ENCODE measurements around the gene KRT40.

KRT40 gene

DNA sequence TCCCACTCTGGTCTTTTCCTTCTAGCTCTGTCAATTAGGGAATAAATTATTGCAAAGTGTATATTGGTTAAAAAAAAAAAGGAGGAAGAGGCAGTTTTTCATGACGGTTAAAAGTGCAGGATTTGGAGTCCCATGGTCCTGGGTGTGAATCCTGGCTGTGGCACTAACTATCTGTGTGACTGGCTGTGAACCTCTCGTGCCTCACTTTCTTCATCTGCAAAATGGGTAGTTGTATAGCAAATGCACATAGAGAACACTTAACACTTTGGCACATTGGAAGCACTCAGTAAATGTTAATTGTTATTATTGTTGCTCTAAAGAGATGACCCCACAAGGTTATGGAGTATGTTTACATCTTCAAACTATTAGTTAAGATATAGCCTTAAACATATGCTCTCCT lies 36.2 kb downstream of the KRT40 start:
- Histone ChIP-seq H3K4me1 (ENCODE audit: control insufficient read depth, insufficient read depth, low read length) (peaks cover 3% of the 10 kb centered on the region), H3K27me3 (ENCODE audit: control insufficient read depth, insufficient read depth, low read length) (no peaks in the 10 kb centered on the region), H3K9me3 (ENCODE audit: control insufficient read depth, low read length) (no peaks in the 10 kb centered on the region), H3K9ac (ENCODE audit: low read length) (no peak overlapping the region), H3K36me3 (ENCODE audit: control insufficient read depth, insufficient read depth, low read length) (no peaks in the 10 kb centered on the region), H3K4me3 (ENCODE audit: low read length) (no peak overlapping the region)

DNA sequence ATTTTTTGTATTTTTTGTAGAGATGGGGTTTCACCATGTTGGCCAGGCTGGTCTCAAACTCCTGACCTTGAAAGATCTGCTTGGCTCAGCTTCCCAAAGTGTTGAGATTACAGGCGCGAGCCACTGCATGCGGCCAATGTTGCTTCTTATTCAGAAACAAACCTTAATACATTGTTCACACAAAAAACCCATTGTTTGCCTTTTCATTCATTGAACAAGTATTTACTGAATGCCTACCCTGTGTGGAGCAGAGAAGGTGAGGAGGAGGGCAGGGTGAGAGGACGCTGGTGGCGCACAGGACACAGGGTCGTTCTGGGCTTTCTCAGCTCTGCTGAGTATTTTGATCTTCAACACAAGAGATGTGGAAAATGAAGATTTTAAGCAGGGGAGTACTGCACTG lies 38.7 kb downstream of the KRT40 start:
- Histone ChIP-seq H3K9me3 (ENCODE audit: control insufficient read depth, low read length) (no peaks in the 10 kb centered on the region), H3K36me3 (ENCODE audit: control insufficient read depth, insufficient read depth, low read length) (no peaks in the 10 kb centered on the region), H3K27me3 (ENCODE audit: control insufficient read depth, insufficient read depth, low read length) (no peaks in the 10 kb centered on the region), H3K4me3 (ENCODE audit: low read length) (no peak overlapping the region), H3K9ac (ENCODE audit: low read length) (no peak overlapping the region), H3K4me1 (ENCODE audit: control insufficient read depth, insufficient read depth, low read length) (peaks cover 3% of the 10 kb centered on the region)

DNA sequence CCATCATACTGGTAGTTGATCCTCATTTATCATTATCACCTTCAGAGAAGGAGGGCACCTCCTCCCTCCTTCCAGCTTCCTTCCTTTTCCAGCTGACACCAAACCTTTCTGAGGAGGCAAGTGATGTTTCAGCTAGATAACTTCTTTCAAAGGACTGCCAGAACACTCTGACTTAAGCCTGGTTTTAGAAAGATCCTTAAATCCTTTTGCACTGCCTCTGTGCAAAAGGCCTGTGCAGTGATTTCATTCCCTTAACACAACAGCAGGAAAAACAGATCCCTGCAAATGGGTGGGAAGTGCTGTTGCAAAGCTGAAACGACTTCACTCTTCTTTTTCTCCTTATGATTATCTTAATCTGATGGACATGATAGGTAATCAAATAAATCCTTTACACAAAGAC lies 39.6 kb downstream of the KRT40 start:
- peaks cover 3% of the 10 kb centered on the region for H3K4me1 ChIP-seq (ENCODE audit: control insufficient read depth, insufficient read depth, low read length)
- no peaks in the 10 kb centered on the region for H3K36me3 ChIP-seq (ENCODE audit: control insufficient read depth, insufficient read depth, low read length)
- H3K9ac ChIP-seq (ENCODE audit: low read length): no peak overlapping the region
- H3K4me3 ChIP-seq (ENCODE audit: low read length): no peak overlapping the region
- H3K9me3 ChIP-seq (ENCODE audit: control insufficient read depth, low read length): no peaks in the 10 kb centered on the region
- no peaks in the 10 kb centered on the region for H3K27me3 ChIP-seq (ENCODE audit: control insufficient read depth, insufficient read depth, low read length)

DNA sequence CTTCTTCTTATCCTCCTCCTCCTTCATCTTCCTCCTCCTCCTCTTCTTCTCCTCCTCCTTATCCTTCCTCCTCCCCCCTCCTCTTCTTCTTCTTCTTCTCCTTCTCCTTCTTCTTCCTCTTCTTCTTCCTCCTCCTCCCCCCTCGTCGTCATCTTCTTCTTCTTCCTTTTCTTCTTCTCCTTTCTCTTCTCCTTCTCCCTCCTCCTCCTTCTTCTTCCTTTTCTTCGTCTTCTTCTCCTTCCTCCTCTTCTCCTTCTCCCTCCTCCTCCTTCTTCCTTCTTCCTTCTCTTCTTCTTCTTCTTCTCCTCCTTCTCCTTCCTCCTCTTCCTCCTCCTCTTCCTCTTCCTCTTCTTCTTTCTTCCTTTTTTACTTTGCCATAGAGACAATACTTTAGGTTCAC lies 41.6 kb downstream of the KRT40 start:
- H3K36me3 ChIP-seq (ENCODE audit: control insufficient read depth, insufficient read depth, low read length): no peaks in the 10 kb centered on the region

DNA sequence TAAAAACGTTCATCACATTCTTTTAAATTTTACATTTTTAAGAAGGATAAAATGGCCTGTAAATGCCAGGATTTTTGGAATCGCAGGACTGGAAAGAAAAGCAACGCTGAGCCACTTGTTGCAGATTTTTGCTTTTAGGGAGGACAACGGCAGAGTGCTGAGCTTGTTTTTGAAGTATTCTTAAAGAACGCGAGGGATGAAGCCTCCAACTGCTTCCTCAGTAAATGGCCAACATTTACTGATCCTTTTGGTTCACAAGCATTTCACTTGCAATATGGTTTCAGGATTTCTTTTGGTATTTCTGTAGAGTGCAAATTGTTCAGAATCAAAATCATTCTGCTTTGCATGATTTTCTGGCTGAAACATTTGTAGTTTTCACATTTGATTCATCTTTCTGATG lies 43.9 kb downstream of the KRT40 start:
- Histone ChIP-seq H3K4me3 (ENCODE audit: low read length) (no peak overlapping the region), H3K4me1 (ENCODE audit: control insufficient read depth, insufficient read depth, low read length) (peaks cover 19% of the 10 kb centered on the region), H3K36me3 (ENCODE audit: control insufficient read depth, insufficient read depth, low read length) (no peaks in the 10 kb centered on the region), H3K27me3 (ENCODE audit: control insufficient read depth, insufficient read depth, low read length) (no peaks in the 10 kb centered on the region), H3K9ac (ENCODE audit: low read length) (no peak overlapping the region), H3K9me3 (ENCODE audit: control insufficient read depth, low read length) (no peaks in the 10 kb centered on the region)

More for the DNA sequence above, 41.6 kb downstream of the KRT40 start:
- Histone ChIP-seq H3K9me3 (ENCODE audit: control insufficient read depth, low read length) (no peaks in the 10 kb centered on the region), H3K9ac (ENCODE audit: low read length) (no peak overlapping the region), H3K27me3 (ENCODE audit: control insufficient read depth, insufficient read depth, low read length) (no peaks in the 10 kb centered on the region), H3K4me1 (ENCODE audit: control insufficient read depth, insufficient read depth, low read length) (peaks cover 1% of the 10 kb centered on the region), H3K4me3 (ENCODE audit: low read length) (no peak overlapping the region)

GRCh38 chr17:40938981-40939380 lies 45.1 kb downstream of the KRT40 start:
- no peaks in the 10 kb centered on the region for H3K27me3 ChIP-seq (ENCODE audit: control insufficient read depth, insufficient read depth, low read length)
- H3K9me3 ChIP-seq (ENCODE audit: control insufficient read depth, low read length): no peaks in the 10 kb centered on the region
- no peak overlapping the region for H3K4me3 ChIP-seq (ENCODE audit: low read length)
- peaks cover 19% of the 10 kb centered on the region for H3K4me1 ChIP-seq (ENCODE audit: control insufficient read depth, insufficient read depth, low read length)
- H3K36me3 ChIP-seq (ENCODE audit: control insufficient read depth, insufficient read depth, low read length): no peaks in the 10 kb centered on the region
- H3K9ac ChIP-seq (ENCODE audit: low read length): no peak overlapping the region

DNA sequence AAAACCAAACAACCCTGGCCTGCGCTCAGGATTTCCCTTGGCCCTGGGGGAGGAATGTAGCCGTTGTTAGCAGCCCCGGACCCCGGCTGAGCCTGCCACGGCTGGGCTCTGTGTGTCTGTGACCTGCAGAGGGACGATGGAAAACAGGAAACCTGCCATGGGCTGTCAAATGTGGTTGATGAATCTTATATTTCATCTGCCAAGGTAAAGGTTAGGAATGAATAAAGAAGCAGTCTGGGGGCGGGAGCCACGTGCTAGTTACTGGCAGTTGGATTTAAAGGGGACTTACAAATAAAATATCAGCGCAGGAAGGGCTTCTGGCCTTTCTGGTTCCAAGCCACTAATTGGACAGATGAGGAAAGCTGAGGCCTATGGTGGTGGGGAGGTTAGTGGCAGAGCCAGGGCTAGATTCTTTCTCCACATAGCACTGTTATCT lies 46.7 kb downstream of the KRT40 start, which contains the start of gene KRT23:
Gene KRT23 (minus strand): TSS at position 263 of the 436 bp plus-strand sequence. CDS start 1,043 bp downstream, outside the sequence.
- no peak within 1 kb of the TSS for H3K4me3 ChIP-seq (ENCODE audit: low read length)
- H3K36me3 ChIP-seq (ENCODE audit: control insufficient read depth, insufficient read depth, low read length): no peaks in the 10 kb centered on the region
- H3K4me1 ChIP-seq (ENCODE audit: control insufficient read depth, insufficient read depth, low read length): peaks cover 19% of the 10 kb centered on the region
- H3K9ac ChIP-seq (ENCODE audit: low read length): peak within 1 kb of the TSS; percentile 24
- H3K27me3 ChIP-seq (ENCODE audit: control insufficient read depth, insufficient read depth, low read length): no peaks in the 10 kb centered on the region
- no peaks in the 10 kb centered on the region for H3K9me3 ChIP-seq (ENCODE audit: control insufficient read depth, low read length)

DNA sequence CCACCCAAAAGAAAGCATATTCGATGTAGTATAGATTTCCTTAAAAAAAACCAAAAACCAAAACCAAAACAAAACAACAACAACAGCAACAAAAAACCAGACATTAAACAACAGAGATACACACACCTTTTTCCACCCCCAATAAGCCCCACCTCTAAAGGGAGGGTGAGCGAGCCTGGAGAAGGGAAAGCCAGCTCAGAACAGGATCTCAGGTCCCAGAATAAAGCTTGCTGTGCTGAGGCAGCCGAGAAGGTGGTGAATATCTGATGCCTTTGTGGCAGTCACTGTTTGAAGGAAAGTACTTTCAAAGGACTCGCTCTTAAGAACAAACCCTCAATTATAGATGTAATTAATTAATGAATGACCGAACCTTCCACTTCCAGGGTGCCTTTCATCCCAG lies 47.1 kb downstream of the KRT40 start:
- H3K4me1 ChIP-seq (ENCODE audit: control insufficient read depth, insufficient read depth, low read length): peaks cover 19% of the 10 kb centered on the region
- H3K9me3 ChIP-seq (ENCODE audit: control insufficient read depth, low read length): no peaks in the 10 kb centered on the region
- no peaks in the 10 kb centered on the region for H3K27me3 ChIP-seq (ENCODE audit: control insufficient read depth, insufficient read depth, low read length)
- peak overlapping the region; percentile 24 for H3K9ac ChIP-seq (ENCODE audit: low read length)
- no peaks in the 10 kb centered on the region for H3K36me3 ChIP-seq (ENCODE audit: control insufficient read depth, insufficient read depth, low read length)
- H3K4me3 ChIP-seq (ENCODE audit: low read length): no peak overlapping the region

- no peaks in the 10 kb centered on the region for H3K27me3 ChIP-seq (ENCODE audit: control insufficient read depth, insufficient read depth, low read length)
- H3K4me1 ChIP-seq (ENCODE audit: control insufficient read depth, insufficient read depth, low read length): peaks cover 19% of the 10 kb centered on the region
- no peak overlapping the region for H3K9ac ChIP-seq (ENCODE audit: low read length)
- H3K9me3 ChIP-seq (ENCODE audit: control insufficient read depth, low read length): no peaks in the 10 kb centered on the region
- H3K4me3 ChIP-seq (ENCODE audit: low read length): no peak overlapping the region
- H3K36me3 ChIP-seq (ENCODE audit: control insufficient read depth, insufficient read depth, low read length): no peaks in the 10 kb centered on the region
Observed at GRCh38 chr17:40936437-40936971, 47.6 kb downstream of the KRT40 start.

GRCh38 chr17:40935624-40936023 lies 48.5 kb downstream of the KRT40 start:
- no peak overlapping the region for H3K9ac ChIP-seq (ENCODE audit: low read length)
- no peaks in the 10 kb centered on the region for H3K9me3 ChIP-seq (ENCODE audit: control insufficient read depth, low read length)
- no peak overlapping the region for H3K4me3 ChIP-seq (ENCODE audit: low read length)

DNA sequence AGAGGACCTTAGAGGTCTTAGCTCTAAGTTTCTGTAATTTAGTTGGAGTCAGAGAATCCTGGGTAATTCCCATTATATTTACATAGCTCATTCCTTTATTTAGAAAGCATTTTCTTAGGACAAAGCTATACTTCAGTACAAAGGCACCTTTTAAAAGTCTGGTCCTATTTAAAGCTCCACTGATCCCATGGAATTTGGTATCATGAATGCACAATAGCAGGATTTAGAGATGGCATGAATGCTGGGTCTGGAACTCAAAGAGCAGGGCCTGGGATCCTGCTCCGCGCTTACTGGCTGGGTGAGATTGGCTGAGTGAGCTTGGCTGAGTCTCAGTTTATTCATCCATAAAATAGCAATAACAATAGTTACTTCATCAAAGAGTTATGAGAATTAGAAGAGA lies 51.5 kb downstream of the KRT40 start:
- Histone ChIP-seq H3K4me1 (ENCODE audit: control insufficient read depth, insufficient read depth, low read length) (peaks cover 19% of the 10 kb centered on the region), H3K27me3 (ENCODE audit: control insufficient read depth, insufficient read depth, low read length) (no peaks in the 10 kb centered on the region), H3K4me3 (ENCODE audit: low read length) (no peak overlapping the region), H3K9ac (ENCODE audit: low read length) (no peak overlapping the region), H3K36me3 (ENCODE audit: control insufficient read depth, insufficient read depth, low read length) (no peaks in the 10 kb centered on the region), H3K9me3 (ENCODE audit: control insufficient read depth, low read length) (no peaks in the 10 kb centered on the region)

More at GRCh38 chr17:40935624-40936023, 48.5 kb downstream of the KRT40 start:
- Histone ChIP-seq H3K27me3 (ENCODE audit: control insufficient read depth, insufficient read depth, low read length) (no peaks in the 10 kb centered on the region), H3K4me1 (ENCODE audit: control insufficient read depth, insufficient read depth, low read length) (peaks cover 19% of the 10 kb centered on the region), H3K36me3 (ENCODE audit: control insufficient read depth, insufficient read depth, low read length) (no peaks in the 10 kb centered on the region)

GRCh38 chr17:40931311-40931710 lies 52.8 kb downstream of the KRT40 start:
- H3K9me3 ChIP-seq (ENCODE audit: control insufficient read depth, low read length): no peaks in the 10 kb centered on the region
- no peaks in the 10 kb centered on the region for H3K36me3 ChIP-seq (ENCODE audit: control insufficient read depth, insufficient read depth, low read length)
- no peak overlapping the region for H3K9ac ChIP-seq (ENCODE audit: low read length)
- H3K27me3 ChIP-seq (ENCODE audit: control insufficient read depth, insufficient read depth, low read length): no peaks in the 10 kb centered on the region
- H3K4me1 ChIP-seq (ENCODE audit: control insufficient read depth, insufficient read depth, low read length): peaks cover 7% of the 10 kb centered on the region
- H3K4me3 ChIP-seq (ENCODE audit: low read length): no peak overlapping the region
